Prostate gland (tissue), 2 donors: Measurements from ENCODE around the gene ZNF33A. TPM values are rescaled to one million over a fixed set of nuclear protein-coding genes. Genes with fewer than 3 reads are reported as not detected.

Experiments used
- DNase-seq: peaks from one replicate; pipeline ENCODE4 v3.0.0-alpha.2; 2019; ENCODE audit warnings: low spot score
- H3K27ac ChIP-seq, 2 donors: fragments of 200-600 bp; sonication (generic); 2 replicates each; pipeline ENCODE4 v1.5.1; 2017 to 2019
- H3K27me3 ChIP-seq: fragments of 200-600 bp; sonication (generic); replicated peaks from 2 replicates; pipeline ENCODE4 v1.5.1; 2019; ENCODE audit not compliant: insufficient read depth
- H3K36me3 ChIP-seq, 2 donors: fragments of 200-600 bp; sonication (generic); 1 replicate in 1 of 2; 2 replicates in 1 of 2; pipeline versions ENCODE4 v1.5.1 to v1.8.1; 2017 to 2019
- H3K4me1 ChIP-seq: fragments of 200-600 bp; sonication (generic); replicated peaks from 2 replicates; pipeline ENCODE4 v1.5.1; 2019
- H3K4me3 ChIP-seq, 2 donors: fragments of 200-600 bp; sonication (generic); 2 replicates each; pipeline ENCODE4 v1.5.1; 2017 to 2019
- H3K9me3 ChIP-seq: fragments of 200-600 bp; sonication (generic); 2 replicates; pipeline ENCODE4 v1.5.1; 2017
- CTCF ChIP-seq, 4 experiments: fragments of 200-600 bp in 2 of 4; fragments of 450-650 bp in 2 of 4; sonication (generic) in 2 of 4; IDR thresholded peaks; 1 replicate in 3 of 4; 2 replicates in 1 of 4; pipeline ENCODE4 v1.5.1; 2016 to 2019; ENCODE audit warnings: antibody characterized with exemption in 4 of 4, mild to moderate bottlenecking in 2 of 4, moderate library complexity in 2 of 4
- POLR2A ChIP-seq: fragments of 450-650 bp; IDR thresholded peaks from one replicate; pipeline ENCODE4 v1.6.1; 2016; ENCODE audit warnings: antibody characterized with exemption, mild to moderate bottlenecking
- POLR2AphosphoS5 ChIP-seq: sonication (generic); formaldehyde crosslinking; IDR thresholded peaks from one replicate; pipeline ENCODE4 v1.6.1; 2017; ENCODE audit warnings: antibody characterized with exemption
- WGBS: methylation state at CpG from one replicate; pipeline ENCODE4 v1.1.5; 2018; 5-methylcytosine and 5-hydroxymethylcytosine counted together
- intact Hi-C: fragments of 100-400 bp; cut with DNase I; formaldehyde crosslinking; loops from one replicate; pipeline ENCODE4 v1.14.2; 2022
- total RNA-seq, 2 donors: library from RNA; depleted of rRNA; stranded (reverse); fragments of >200 nt; gene quantifications; one replicate each; pipeline ENCODE4 v1.1.0, GENCODE V29; 2016

ZNF33A gene
- total RNA-seq: 10 to 100 TPM; 24.9 to 39.2 TPM

DNA sequence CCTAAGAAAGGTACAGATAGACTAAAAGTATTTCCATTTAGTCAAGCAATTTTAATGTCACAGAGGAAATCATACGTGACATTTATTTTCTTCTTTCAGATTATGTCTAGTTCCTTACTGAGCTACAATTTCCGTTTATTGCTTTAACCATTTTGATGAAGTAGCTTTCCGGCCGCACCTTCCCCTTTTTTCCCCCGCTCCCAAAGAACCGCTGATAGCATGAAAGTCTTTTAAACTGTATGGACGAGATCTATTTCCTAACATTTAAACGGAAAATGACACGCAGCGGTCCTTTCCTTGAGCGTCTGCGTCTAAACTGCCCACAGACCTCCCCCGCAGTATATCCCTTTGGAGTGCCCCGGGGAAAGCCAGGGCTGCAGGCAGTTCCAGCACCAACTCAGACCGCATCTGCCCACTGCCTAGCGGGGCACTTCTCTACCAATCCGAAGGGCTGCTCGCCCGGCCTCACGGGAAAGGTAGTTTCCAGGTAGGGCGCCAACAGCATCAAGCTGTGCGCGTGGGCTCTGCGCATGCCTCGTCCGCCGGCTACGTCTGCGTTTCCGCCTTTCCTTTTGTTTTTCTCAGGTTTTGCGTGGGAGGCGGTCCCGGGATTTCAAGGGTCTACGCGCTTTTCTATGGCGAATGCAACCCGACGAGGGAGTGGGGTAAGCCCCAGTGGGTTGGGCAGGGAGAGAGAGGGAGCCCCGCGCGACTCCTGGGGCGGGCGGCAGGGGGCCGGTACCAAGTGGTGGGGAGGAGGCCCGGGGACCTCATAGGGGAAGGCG, at the start of gene ZNF33A:
Gene ZNF33A, plus strand, starts transcription at position 557 of the 785 bp plus-strand sequence. CDS start 1,667 bp downstream, outside the sequence.
- DNase-seq: peak; percentile 95
- Histone ChIP-seq H3K9me3 (no peaks in the 10 kb centered on the region), H3K4me3 (peak within 1 kb of the TSS; percentile 90), H3K27me3 (no peaks in the 10 kb centered on the region), H3K27ac (peak within 1 kb of the TSS; percentile 99 to 100), H3K4me1 (no peaks in the 10 kb centered on the region), H3K36me3 (no peaks in the 10 kb centered on the region)
- intact Hi-C loops: loop anchor here (1.0 to 10.0 kb wide), 3 partner anchors 33 to 153 kb away; partner anchors contain the start of genes ZNF248, ZNF25 and ZNF37A
- peak in 1 of 4 experiments; percentile 13 for TF ChIP-seq CTCF (IDR thresholded peaks at IDR 0.05)
- TF ChIP-seq POLR2A: peak; percentile 52
- peak; percentile 87 for TF ChIP-seq POLR2AphosphoS5
- WGBS: under 1% methylated on average over 46 of the region's 46 CpGs

- intact Hi-C loops: no loop called here
- Histone ChIP-seq H3K4me1 (no peaks in the 10 kb centered on the region), H3K4me3 (no peak overlapping the region), H3K36me3 (no peaks in the 10 kb centered on the region), H3K27ac (no peak overlapping the region), H3K9me3 (no peaks in the 10 kb centered on the region), H3K27me3 (no peaks in the 10 kb centered on the region)
- no peak for DNase-seq
- TF ChIP-seq POLR2A (no peak), CTCF (IDR thresholded peaks at IDR 0.05) (no peak), POLR2AphosphoS5 (no peak)
Measured at GRCh38 chr10:37965006-37965405, 45.5 kb upstream of the ZNF33A start.

DNA sequence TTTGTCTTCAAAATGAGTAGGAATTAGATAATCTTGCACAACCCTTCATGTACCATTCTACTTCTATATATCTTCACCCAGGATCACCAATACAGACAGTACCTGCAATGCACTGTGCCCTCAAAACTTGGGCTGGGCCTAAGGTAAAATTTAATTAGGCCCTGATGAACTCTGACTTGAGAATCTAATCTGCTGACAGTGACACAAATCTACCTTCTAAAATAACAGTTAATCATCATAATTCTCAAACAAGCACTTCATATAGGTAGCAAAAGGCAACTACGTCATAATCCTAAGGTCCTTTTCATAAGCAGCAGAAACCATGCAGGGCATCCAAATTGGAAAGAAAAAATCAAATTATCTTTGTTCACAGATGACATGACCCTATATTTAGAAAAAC, 38.1 kb upstream of the ZNF33A start:
- H3K9me3 ChIP-seq: no peaks in the 10 kb centered on the region
- no peak for TF ChIP-seq CTCF (IDR thresholded peaks at IDR 0.05)
- TF ChIP-seq POLR2A: no peak
- TF ChIP-seq POLR2AphosphoS5: no peak
- no peaks in the 10 kb centered on the region for H3K36me3 ChIP-seq
- H3K4me1 ChIP-seq: no peaks in the 10 kb centered on the region
- DNase-seq: no peak
- H3K4me3 ChIP-seq: no peak overlapping the region
- intact Hi-C loops: no loop called here
- 97% methylated on average over 1 of the region's 1 CpG for WGBS
- H3K27ac ChIP-seq: no peak overlapping the region
- H3K27me3 ChIP-seq: no peaks in the 10 kb centered on the region

GRCh38 chr10:37975401-37975991, 35.0 kb upstream of the ZNF33A start:
- intact Hi-C loops: loop anchor here (5.0 kb wide), 1 partner anchor 37 kb away; the partner anchor contains the start of gene ZNF33A
- Histone ChIP-seq H3K4me1 (no peaks in the 10 kb centered on the region), H3K36me3 (no peaks in the 10 kb centered on the region), H3K27ac (peak overlapping the region; percentile 96 to 99), H3K9me3 (no peaks in the 10 kb centered on the region), H3K27me3 (no peaks in the 10 kb centered on the region), H3K4me3 (peak overlapping the region; percentile 78 to 96)
- TF ChIP-seq POLR2AphosphoS5 (no peak), CTCF (IDR thresholded peaks at IDR 0.05) (peak in 1 of 4 experiments; percentile 8)
- DNase-seq: no peak
- 21% methylated on average over 5 of the region's 5 CpGs for WGBS
